ENCODE results near the gene INSYN2A.

DNA sequence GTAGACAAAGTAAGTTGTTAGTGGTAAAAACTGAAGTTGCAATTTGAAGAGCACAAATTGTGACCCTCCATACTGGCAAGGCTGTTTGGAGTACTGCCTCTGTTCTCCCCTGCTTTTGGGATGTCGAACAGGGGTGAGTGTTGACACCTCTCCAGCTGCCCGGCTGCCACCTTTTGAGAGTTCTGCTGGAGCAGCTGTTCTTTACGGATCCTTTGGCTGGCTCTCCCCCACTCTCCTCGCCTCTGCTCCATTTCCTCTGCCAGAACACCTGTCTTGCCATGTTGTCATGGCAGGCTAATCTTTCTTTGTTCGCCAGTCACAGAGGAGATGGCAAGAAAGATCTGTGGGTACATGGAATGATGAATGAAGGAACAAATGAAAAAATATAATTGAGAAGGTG lies 34.9 kb downstream of the INSYN2A start:
- TF ChIP-seq SAFB2 (CRISPR knock-in tag; IDR thresholded peaks at IDR 0.05; ENCODE audit: borderline replicate concordance, low read depth) (no peak), ERF (CRISPR knock-in tag; IDR thresholded peaks at IDR 0.05) (no peak)
- TF ChIP-seq, protein P1, sequence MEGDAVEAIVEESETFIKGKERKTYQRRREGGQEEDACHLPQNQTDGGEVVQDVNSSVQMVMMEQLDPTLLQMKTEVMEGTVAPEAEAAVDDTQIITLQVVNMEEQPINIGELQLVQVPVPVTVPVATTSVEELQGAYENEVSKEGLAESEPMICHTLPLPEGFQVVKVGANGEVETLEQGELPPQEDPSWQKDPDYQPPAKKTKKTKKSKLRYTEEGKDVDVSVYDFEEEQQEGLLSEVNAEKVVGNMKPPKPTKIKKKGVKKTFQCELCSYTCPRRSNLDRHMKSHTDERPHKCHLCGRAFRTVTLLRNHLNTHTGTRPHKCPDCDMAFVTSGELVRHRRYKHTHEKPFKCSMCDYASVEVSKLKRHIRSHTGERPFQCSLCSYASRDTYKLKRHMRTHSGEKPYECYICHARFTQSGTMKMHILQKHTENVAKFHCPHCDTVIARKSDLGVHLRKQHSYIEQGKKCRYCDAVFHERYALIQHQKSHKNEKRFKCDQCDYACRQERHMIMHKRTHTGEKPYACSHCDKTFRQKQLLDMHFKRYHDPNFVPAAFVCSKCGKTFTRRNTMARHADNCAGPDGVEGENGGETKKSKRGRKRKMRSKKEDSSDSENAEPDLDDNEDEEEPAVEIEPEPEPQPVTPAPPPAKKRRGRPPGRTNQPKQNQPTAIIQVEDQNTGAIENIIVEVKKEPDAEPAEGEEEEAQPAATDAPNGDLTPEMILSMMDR (CRISPR knock-in tag; IDR thresholded peaks at IDR 0.05): no peak
- TF ChIP-seq, protein P2, sequence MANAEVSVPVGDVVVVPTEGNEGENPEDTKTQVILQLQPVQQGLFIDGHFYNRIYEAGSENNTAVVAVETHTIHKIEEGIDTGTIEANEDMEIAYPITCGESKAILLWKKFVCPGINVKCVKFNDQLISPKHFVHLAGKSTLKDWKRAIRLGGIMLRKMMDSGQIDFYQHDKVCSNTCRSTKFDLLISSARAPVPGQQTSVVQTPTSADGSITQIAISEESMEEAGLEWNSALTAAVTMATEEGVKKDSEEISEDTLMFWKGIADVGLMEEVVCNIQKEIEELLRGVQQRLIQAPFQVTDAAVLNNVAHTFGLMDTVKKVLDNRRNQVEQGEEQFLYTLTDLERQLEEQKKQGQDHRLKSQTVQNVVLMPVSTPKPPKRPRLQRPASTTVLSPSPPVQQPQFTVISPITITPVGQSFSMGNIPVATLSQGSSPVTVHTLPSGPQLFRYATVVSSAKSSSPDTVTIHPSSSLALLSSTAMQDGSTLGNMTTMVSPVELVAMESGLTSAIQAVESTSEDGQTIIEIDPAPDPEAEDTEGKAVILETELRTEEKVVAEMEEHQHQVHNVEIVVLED (CRISPR knock-in tag; IDR thresholded peaks at IDR 0.05; ENCODE audit: borderline replicate concordance): no peak

All from HepG2 (cell line).